Tibial artery (tissue), 4 donors: ENCODE results near the gene RIPOR2.

Experiments
- DNase-seq, 2 donors: peaks; one replicate each; pipeline ENCODE4 v3.0.0-alpha.2; 2019
- H3K27ac ChIP-seq, 2 donors: fragments of 200-600 bp; sonication (generic) in 1 of 2; 1 replicate in 1 of 2; 2 replicates in 1 of 2; pipeline ENCODE4 v1.5.1; 2018 to 2019; ENCODE audit warnings: mild to moderate bottlenecking in 1 of 2
- H3K27me3 ChIP-seq, 2 donors: fragments of 200-600 bp; sonication (generic) in 1 of 2; one replicate each; pipeline versions ENCODE4 v1.5.1 to v1.6.0; 2016 to 2019
- H3K36me3 ChIP-seq, 3 donors: fragments of 200-600 bp; sonication (generic) in 2 of 3; one replicate each; pipeline ENCODE4 v1.5.1; 2016 to 2019; ENCODE audit warnings: mild to moderate bottlenecking in 2 of 3
- H3K4me1 ChIP-seq, 4 donors: fragments of 200-600 bp; sonication (generic) in 2 of 4; 1 replicate in 3 of 4; 2 replicates in 1 of 4; pipeline ENCODE4 v1.5.1; 2016 to 2019
- H3K4me3 ChIP-seq, 2 donors: fragments of 200-600 bp; sonication (generic) in 1 of 2; 1 replicate in 1 of 2; 2 replicates in 1 of 2; pipeline ENCODE4 v1.5.1; 2018 to 2019; ENCODE audit warnings: mild to moderate bottlenecking in 2 of 2
- H3K9me3 ChIP-seq, 3 donors: fragments of 200-600 bp; sonication (generic) in 1 of 3; one replicate each; pipeline ENCODE4 v1.5.1; 2016 to 2019
- intact Hi-C: fragments of 100-400 bp; cut with DNase I; formaldehyde crosslinking; loops from one replicate; pipeline ENCODE4 v1.15.0; 2023; ENCODE audit warnings: low total_unique reads
- TF ChIP-seq, protein P1 (sequence below), 2 experiments: fragments of 200-600 bp in 1 of 2; fragments of 450-650 bp in 1 of 2; IDR thresholded peaks; one replicate each; pipeline ENCODE4 v1.5.1; 2017 to 2019; ENCODE audit warnings: antibody characterized with exemption in 2 of 2, mild to moderate bottlenecking in 1 of 2, moderate library complexity in 1 of 2

Gene RIPOR2

DNA sequence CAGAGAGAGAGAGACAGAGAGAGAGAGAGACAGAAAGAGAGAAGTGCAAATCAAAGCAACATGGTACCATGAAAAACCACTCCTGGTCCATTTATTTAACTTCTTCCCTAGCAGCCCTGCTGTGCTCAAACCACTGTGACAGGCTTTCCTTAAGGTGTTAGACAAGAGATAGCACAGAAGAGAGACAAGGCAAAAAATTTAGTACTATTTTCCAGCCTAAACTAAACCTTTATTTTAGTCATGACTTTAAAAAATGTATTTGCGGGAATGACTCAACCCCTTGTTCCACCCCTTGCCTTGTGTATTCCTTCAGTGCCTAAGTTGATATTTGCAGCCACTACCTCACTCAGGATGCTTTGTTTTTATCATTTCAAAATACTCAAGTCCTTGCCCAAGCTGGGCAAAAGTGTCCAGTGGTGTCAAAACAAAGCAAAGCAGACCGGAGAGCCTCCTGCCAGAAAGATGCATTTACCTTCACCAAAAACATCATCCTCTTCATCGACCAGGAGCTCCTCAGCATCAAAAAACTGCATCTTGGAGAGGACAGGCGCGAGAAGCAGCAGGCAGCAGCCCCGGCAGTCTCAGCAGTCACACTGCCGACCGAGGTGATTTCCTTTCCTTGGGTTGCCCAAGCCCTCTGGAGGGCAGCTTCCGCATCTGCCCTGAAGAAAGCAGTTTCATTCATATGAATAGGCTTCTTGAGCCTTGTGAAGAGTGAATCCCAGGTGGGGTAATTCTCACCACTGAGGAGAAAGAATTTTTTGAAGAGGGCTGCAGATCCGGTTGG is at the start of gene RIPOR2:
TSS of gene RIPOR2 (minus strand) at position 595 of the 787 bp plus-strand sequence. CDS start at position 533, 62 bp downstream.
- Histone ChIP-seq H3K4me1 (peaks cover 0 to 11% (median 7%) of the 10 kb centered on the region in 4 donors), H3K36me3 (no peaks in the 10 kb centered on the region), H3K4me3 (no peak within 1 kb of the TSS), H3K27ac (no peak within 1 kb of the TSS), H3K27me3 (no peaks in the 10 kb centered on the region), H3K9me3 (no peaks in the 10 kb centered on the region)
- intact Hi-C loops = no loop called here
- no peak for DNase-seq
- TF ChIP-seq, protein P1, sequence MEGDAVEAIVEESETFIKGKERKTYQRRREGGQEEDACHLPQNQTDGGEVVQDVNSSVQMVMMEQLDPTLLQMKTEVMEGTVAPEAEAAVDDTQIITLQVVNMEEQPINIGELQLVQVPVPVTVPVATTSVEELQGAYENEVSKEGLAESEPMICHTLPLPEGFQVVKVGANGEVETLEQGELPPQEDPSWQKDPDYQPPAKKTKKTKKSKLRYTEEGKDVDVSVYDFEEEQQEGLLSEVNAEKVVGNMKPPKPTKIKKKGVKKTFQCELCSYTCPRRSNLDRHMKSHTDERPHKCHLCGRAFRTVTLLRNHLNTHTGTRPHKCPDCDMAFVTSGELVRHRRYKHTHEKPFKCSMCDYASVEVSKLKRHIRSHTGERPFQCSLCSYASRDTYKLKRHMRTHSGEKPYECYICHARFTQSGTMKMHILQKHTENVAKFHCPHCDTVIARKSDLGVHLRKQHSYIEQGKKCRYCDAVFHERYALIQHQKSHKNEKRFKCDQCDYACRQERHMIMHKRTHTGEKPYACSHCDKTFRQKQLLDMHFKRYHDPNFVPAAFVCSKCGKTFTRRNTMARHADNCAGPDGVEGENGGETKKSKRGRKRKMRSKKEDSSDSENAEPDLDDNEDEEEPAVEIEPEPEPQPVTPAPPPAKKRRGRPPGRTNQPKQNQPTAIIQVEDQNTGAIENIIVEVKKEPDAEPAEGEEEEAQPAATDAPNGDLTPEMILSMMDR (IDR thresholded peaks at IDR 0.05) = no peak

DNA sequence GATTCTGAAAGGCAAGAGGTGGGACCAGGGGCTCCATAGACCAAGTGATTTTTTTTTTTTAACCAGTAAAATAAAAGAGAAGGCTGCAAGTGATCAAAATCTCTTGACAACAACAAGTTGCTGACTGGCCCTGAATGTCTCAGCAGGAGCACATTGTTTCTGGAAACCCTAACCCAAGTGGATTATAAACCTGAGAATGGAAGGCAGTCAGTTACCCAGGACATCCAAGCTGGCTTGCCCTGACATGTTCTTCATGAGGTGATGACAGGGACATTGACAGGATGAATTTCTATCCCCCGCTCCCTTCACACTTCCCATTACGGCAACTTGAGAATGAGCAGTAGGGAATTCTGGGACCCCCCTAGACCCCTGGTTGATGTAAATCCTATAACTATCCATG is 49.6 kb upstream of the RIPOR2 start:
- Histone ChIP-seq H3K9me3 (no peaks in the 10 kb centered on the region), H3K4me3 (no peak overlapping the region), H3K4me1 (no peaks in the 10 kb centered on the region), H3K27me3 (no peaks in the 10 kb centered on the region), H3K27ac (no peak overlapping the region), H3K36me3 (no peaks in the 10 kb centered on the region)
- intact Hi-C loops = no loop called here
- TF ChIP-seq, protein P1 (IDR thresholded peaks at IDR 0.05) = no peak
- no peak for DNase-seq

GRCh38 chr6:24982231-24982630 is 46.5 kb upstream of the RIPOR2 start:
- H3K9me3 ChIP-seq = no peaks in the 10 kb centered on the region
- no peak overlapping the region for H3K27ac ChIP-seq
- DNase-seq = no peak
- H3K36me3 ChIP-seq = no peaks in the 10 kb centered on the region
- intact Hi-C loops = no loop called here
- no peaks in the 10 kb centered on the region for H3K27me3 ChIP-seq
- H3K4me3 ChIP-seq = no peak overlapping the region
- no peaks in the 10 kb centered on the region for H3K4me1 ChIP-seq
- TF ChIP-seq, protein P1 (IDR thresholded peaks at IDR 0.05) = no peak

- intact Hi-C loops = no loop called here
- Histone ChIP-seq H3K4me3 (no peak overlapping the region), H3K36me3 (no peaks in the 10 kb centered on the region), H3K27ac (no peak overlapping the region), H3K4me1 (no peaks in the 10 kb centered on the region), H3K27me3 (no peaks in the 10 kb centered on the region), H3K9me3 (no peaks in the 10 kb centered on the region)
- no peak for DNase-seq
- TF ChIP-seq, protein P1 (IDR thresholded peaks at IDR 0.05) = no peak
Measured at GRCh38 chr6:24981386-24981760, 45.6 kb upstream of the RIPOR2 start.

GRCh38 chr6:24980507-24981385 is 45.0 kb upstream of the RIPOR2 start:
- Histone ChIP-seq H3K27me3 (no peaks in the 10 kb centered on the region), H3K4me3 (no peak overlapping the region), H3K27ac (no peak overlapping the region), H3K9me3 (no peaks in the 10 kb centered on the region), H3K4me1 (no peaks in the 10 kb centered on the region), H3K36me3 (no peaks in the 10 kb centered on the region)
- TF ChIP-seq, protein P1 (IDR thresholded peaks at IDR 0.05) = no peak
- intact Hi-C loops = no loop called here
- no peak for DNase-seq
